Neural progenitor cell (in vitro differentiated cells): ENCODE measurements around the gene MED20.

Source experiments
- EZH2 ChIP-seq: fragments of 200-600 bp; sonication (generic); IDR thresholded peaks from 2 replicates; pipeline ENCODE4 v1.6.1; 2017; ENCODE audit warnings: antibody characterized with exemption, mild to moderate bottlenecking, moderate library complexity
- TF ChIP-seq, protein P1 (sequence below): fragments of 200-600 bp; sonication (generic); IDR thresholded peaks from 2 replicates; pipeline ENCODE4 v1.5.1; 2017; ENCODE audit warnings: antibody characterized with exemption, mild to moderate bottlenecking

DNA sequence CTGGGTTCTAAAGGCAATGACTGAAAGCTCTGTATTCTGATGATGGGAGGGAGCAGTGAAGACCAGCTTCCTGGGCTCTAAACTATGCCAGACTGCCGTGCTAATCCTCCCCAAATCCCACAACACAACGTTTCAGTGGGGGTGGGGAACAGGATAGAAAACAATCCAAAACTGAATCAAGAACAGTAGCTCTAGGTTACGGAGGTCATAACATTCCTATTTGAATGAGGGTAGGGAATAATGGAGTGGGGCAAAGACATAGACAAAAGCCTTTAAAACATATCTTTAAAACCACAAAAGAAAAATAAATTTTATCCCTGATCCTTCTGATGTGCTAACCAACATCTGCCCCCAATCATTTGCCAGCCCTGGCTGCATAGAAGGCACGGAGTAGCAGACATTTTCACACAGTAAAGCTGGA, 33.6 kb downstream of the MED20 start:
- TF ChIP-seq, protein P1, sequence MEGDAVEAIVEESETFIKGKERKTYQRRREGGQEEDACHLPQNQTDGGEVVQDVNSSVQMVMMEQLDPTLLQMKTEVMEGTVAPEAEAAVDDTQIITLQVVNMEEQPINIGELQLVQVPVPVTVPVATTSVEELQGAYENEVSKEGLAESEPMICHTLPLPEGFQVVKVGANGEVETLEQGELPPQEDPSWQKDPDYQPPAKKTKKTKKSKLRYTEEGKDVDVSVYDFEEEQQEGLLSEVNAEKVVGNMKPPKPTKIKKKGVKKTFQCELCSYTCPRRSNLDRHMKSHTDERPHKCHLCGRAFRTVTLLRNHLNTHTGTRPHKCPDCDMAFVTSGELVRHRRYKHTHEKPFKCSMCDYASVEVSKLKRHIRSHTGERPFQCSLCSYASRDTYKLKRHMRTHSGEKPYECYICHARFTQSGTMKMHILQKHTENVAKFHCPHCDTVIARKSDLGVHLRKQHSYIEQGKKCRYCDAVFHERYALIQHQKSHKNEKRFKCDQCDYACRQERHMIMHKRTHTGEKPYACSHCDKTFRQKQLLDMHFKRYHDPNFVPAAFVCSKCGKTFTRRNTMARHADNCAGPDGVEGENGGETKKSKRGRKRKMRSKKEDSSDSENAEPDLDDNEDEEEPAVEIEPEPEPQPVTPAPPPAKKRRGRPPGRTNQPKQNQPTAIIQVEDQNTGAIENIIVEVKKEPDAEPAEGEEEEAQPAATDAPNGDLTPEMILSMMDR = no peak
- no peak for TF ChIP-seq EZH2
